OCI-LY3 (cell line): Measurements from ENCODE around the gene CASP12.
A peak's percentile ranks its signal among the peaks of the same experiment; 100 is the strongest.

Experiments
- H2AFZ ChIP-seq: fragments of 200-600, 300-600 bp; shearing (Covaris generic); 2 replicates; pipeline ENCODE4 v1.6.0; 2014; ENCODE audit warnings: antibody characterized with exemption, low read depth, low read length
- H3K27ac ChIP-seq: fragments of 200-600, 300-600 bp; sonication (generic); 2 replicates; pipeline ENCODE4 v1.5.1; 2014; ENCODE audit warnings: mild to moderate bottlenecking, low read length, moderate library complexity, mixed read lengths
- H3K27me3 ChIP-seq: fragments of 200-600, 300-600 bp; sonication (generic); 2 replicates; pipeline ENCODE4 v1.6.1; 2014; ENCODE audit warnings: low read depth, low read length, mixed read lengths
- H3K36me3 ChIP-seq: fragments of 200-600, 300-600 bp; sonication (generic); replicated peaks from 2 replicates; pipeline ENCODE3; 2014; ENCODE audit warnings: low read depth, low read length, mixed read lengths
- H3K4me1 ChIP-seq: fragments of 300-600, 200-600 bp; sonication (generic); 2 replicates; pipeline ENCODE4 v1.6.1; 2014; ENCODE audit warnings: low read length, mixed read lengths
- H3K4me2 ChIP-seq: fragments of 200-600, 300-600 bp; sonication (generic); 2 replicates; pipeline ENCODE4 v1.6.1; 2014; ENCODE audit warnings: low read length, mixed read lengths
- H3K4me3 ChIP-seq: fragments of 300-600, 200-600 bp; sonication (generic); 2 replicates; pipeline ENCODE4 v1.5.1; 2014; ENCODE audit warnings: antibody characterized with exemption, mild to moderate bottlenecking, low read length, moderate library complexity
- H3K79me2 ChIP-seq: fragments of 300-600, 200-600 bp; shearing (Covaris generic); 2 replicates; pipeline ENCODE4 v1.6.1; 2014; ENCODE audit warnings: mild to moderate bottlenecking, low read length, mixed read lengths
- H3K9ac ChIP-seq: fragments of 300-600, 200-600 bp; shearing (Covaris generic); 2 replicates; pipeline ENCODE4 v1.6.0; 2014; ENCODE audit warnings: mild to moderate bottlenecking, low read length, moderate library complexity
- H3K9me3 ChIP-seq: fragments of 200-600, 300-600 bp; shearing (Covaris generic); 2 replicates; pipeline ENCODE4 v1.6.1; 2014; ENCODE audit warnings: low read length, mixed read lengths; ENCODE audit not compliant: insufficient read depth
- H4K20me1 ChIP-seq: fragments of 200-600, 300-600 bp; sonication (generic); 2 replicates; pipeline ENCODE4 v1.6.1; 2016; ENCODE audit warnings: low read length, mixed read lengths; ENCODE audit not compliant: insufficient read depth
- CTCF ChIP-seq: fragments of 200-600, 300-600 bp; sonication (generic); IDR thresholded peaks from 2 replicates; pipeline ENCODE4 v1.5.1; 2014; ENCODE audit warnings: antibody characterized with exemption, low read length, low read depth
- EZH2phosphoT487 ChIP-seq: fragments of 200-600 bp; shearing (Covaris generic); IDR thresholded peaks from 2 replicates; pipeline ENCODE4 v1.6.1; 2018; ENCODE audit warnings: antibody characterized with exemption, mixed run types, low read depth

The CASP12 gene

GRCh38 chr11:104899226-104899625, 966 bp upstream of the CASP12 start:
- H3K4me3 ChIP-seq = no peak overlapping the region
- no peaks in the 10 kb centered on the region for H4K20me1 ChIP-seq
- H3K9ac ChIP-seq = no peak overlapping the region

GRCh38 chr11:104898685-104899013, 389 bp upstream of the CASP12 start:
- H3K4me2 ChIP-seq = peak overlapping the region; percentile 75

More at GRCh38 chr11:104899226-104899625, 966 bp upstream of the CASP12 start:
- Histone ChIP-seq H2AFZ (no peak overlapping the region), H3K79me2 (no peaks in the 10 kb centered on the region), H3K4me2 (no peak overlapping the region), H3K36me3 (no peaks in the 10 kb centered on the region), H3K27me3 (no peaks in the 10 kb centered on the region), H3K4me1 (peaks cover 15% of the 10 kb centered on the region), H3K27ac (no peak overlapping the region), H3K9me3 (no peaks in the 10 kb centered on the region)
- no peak for TF ChIP-seq EZH2phosphoT487
- no peak for TF ChIP-seq CTCF

GRCh38 chr11:104895634-104896033, 2.6 kb downstream of the CASP12 start:
- TF ChIP-seq EZH2phosphoT487 = no peak
- Histone ChIP-seq H3K36me3 (no peaks in the 10 kb centered on the region), H3K27ac (no peak overlapping the region), H3K9me3 (no peaks in the 10 kb centered on the region), H4K20me1 (no peaks in the 10 kb centered on the region), H3K9ac (no peak overlapping the region), H3K4me1 (peaks cover 15% of the 10 kb centered on the region), H2AFZ (no peak overlapping the region), H3K4me3 (no peak overlapping the region), H3K27me3 (no peaks in the 10 kb centered on the region), H3K4me2 (no peak overlapping the region), H3K79me2 (no peaks in the 10 kb centered on the region)

More at GRCh38 chr11:104898685-104899013, 389 bp upstream of the CASP12 start:
- peak overlapping the region; percentile 29 for H3K27ac ChIP-seq
- peak overlapping the region; percentile 62 for H2AFZ ChIP-seq
- no peaks in the 10 kb centered on the region for H3K27me3 ChIP-seq
- TF ChIP-seq CTCF (no peak), EZH2phosphoT487 (no peak)
- H3K9ac ChIP-seq = peak overlapping the region; percentile 38
- no peaks in the 10 kb centered on the region for H3K79me2 ChIP-seq
- peaks cover 15% of the 10 kb centered on the region for H3K4me1 ChIP-seq
- H4K20me1 ChIP-seq = no peaks in the 10 kb centered on the region
- H3K36me3 ChIP-seq = no peaks in the 10 kb centered on the region
- peak overlapping the region; percentile 64 for H3K4me3 ChIP-seq
- H3K9me3 ChIP-seq = no peaks in the 10 kb centered on the region

GRCh38 chr11:104893876-104894275, 4.4 kb downstream of the CASP12 start:
- H3K4me3 ChIP-seq = no peak overlapping the region
- H2AFZ ChIP-seq = no peak overlapping the region
- H4K20me1 ChIP-seq = no peaks in the 10 kb centered on the region
- H3K36me3 ChIP-seq = no peaks in the 10 kb centered on the region
- H3K4me2 ChIP-seq = no peak overlapping the region
- TF ChIP-seq EZH2phosphoT487 = no peak
- no peak for TF ChIP-seq CTCF
- no peaks in the 10 kb centered on the region for H3K79me2 ChIP-seq
- H3K27me3 ChIP-seq = no peaks in the 10 kb centered on the region
- peaks cover 15% of the 10 kb centered on the region for H3K4me1 ChIP-seq
- H3K9me3 ChIP-seq = no peaks in the 10 kb centered on the region
- H3K9ac ChIP-seq = no peak overlapping the region
- no peak overlapping the region for H3K27ac ChIP-seq
